ENCODE measurements around the gene CCDC38. TPM values are rescaled to one million over a fixed set of nuclear protein-coding genes. Genes with fewer than 3 reads are reported as not detected.
"Not testable (repeated sequence)": the region's sequence is repeated elsewhere in the genome, so short reads cannot be mapped to it uniquely, and the experiment has no call there.

CCDC38 gene
- 0.08 TPM for total RNA-seq
- long read RNA-seq, result 0 reads

DNA sequence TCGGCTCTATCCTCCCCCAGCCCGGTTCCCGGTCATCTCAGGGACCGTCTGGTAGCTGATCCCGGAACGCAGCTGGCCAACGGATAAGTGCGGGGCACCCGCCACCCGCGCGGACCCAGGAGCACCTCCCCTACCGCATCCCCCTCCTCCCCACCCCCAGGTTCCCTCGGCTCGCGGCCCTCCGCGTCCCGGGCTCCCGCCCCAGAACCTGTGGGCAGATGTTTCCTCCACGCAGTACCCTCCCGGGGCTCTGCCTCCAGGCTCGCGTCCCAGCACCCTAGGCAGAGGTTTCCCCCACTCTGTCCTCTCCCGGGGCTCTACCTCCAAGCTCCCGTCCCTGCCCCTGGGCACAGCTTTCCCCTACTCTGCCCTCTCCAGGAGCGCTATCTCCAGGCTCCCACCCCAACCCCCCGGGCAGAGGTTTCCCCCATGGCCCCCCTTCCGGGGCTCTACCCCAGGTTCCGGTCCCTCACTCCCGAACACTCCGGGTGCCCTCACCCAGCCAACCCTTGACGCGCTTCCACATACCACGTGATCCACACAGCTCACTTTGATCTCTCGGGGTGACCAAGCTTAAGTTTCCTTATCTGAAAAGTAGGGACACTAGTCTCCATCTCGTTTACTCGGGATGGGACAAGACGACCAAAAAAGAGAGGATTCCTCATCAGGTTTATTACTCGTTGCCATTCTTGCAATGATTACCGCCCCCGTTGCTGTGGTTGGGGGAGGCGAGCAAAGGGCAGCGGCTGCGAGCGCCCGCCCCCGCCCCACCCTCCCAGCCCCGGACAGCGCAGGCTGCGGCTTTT lies at the start of gene CCDC38:
TSS of gene CCDC38 (minus strand) at position 91 of the 806 bp plus-strand sequence. CDS start 6,105 bp downstream, outside the sequence.
- intact Hi-C loops (cut with DNase I), result no loop called here
- ATAC-seq (ENCODE audit: poor library complexity) (peak; percentile 99), DNase-seq (peak; percentile 85)

DNA sequence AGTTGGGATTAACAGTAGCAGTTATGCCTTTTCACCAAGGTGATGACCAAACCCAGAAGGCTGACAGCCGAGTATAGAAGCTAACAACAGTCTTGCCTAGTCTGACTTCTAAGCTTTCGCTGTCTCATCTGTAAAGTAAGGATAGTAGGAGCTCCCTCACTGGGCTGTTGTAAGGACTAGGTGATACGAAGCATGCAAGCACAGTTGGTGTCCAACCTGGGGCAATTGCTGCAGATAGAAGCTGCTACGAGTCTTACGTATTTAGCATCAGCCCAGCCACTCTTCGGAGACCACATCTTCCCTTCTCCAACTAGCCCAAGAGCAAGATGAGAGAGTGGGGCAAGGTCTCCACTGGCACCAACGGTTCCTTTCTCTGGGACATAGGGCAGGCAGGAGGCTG lies 47.7 kb upstream of the CCDC38 start:
- intact Hi-C loops (cut with DNase I), result loop anchor here (10.0 kb wide), 1 partner anchor 165 kb away; no protein-coding TSS in a partner anchor
- ATAC-seq (ENCODE audit: poor library complexity) (no peak), DNase-seq (no peak)

DNA sequence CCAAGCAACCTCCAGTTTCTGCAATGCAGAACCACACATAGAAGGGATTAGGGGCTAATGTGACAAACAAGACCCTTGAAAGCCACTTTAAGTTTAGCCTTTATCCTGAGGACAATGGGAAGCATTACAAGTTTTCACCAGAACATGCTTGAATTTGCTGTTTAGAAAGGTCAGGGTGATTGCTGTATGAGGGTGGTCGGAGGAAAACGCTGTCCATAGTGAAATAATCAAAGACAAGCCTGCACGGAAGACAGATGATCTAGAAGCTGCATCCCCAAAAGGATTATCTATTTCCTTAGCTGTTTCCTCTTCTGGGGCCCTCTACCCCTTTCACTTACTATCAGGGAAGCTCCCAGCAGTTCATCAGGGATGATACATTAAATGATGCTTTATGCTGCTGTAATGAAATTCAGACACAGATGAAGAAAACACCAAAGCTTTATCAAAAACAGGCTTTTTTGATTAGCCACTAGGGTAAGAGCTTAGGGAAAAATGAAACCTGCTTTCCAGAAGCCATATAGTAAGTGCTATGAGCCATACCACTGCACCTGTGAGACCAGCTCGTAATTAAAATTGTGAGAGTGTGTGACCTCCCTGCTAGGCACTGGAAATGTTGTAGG lies 47.2 kb upstream of the CCDC38 start:
- no peak for DNase-seq
- intact Hi-C loops (cut with DNase I), result loop anchor here (10.0 kb wide), 1 partner anchor 165 kb away; no protein-coding TSS in a partner anchor
- ATAC-seq (ENCODE audit: poor library complexity), result no peak

DNA sequence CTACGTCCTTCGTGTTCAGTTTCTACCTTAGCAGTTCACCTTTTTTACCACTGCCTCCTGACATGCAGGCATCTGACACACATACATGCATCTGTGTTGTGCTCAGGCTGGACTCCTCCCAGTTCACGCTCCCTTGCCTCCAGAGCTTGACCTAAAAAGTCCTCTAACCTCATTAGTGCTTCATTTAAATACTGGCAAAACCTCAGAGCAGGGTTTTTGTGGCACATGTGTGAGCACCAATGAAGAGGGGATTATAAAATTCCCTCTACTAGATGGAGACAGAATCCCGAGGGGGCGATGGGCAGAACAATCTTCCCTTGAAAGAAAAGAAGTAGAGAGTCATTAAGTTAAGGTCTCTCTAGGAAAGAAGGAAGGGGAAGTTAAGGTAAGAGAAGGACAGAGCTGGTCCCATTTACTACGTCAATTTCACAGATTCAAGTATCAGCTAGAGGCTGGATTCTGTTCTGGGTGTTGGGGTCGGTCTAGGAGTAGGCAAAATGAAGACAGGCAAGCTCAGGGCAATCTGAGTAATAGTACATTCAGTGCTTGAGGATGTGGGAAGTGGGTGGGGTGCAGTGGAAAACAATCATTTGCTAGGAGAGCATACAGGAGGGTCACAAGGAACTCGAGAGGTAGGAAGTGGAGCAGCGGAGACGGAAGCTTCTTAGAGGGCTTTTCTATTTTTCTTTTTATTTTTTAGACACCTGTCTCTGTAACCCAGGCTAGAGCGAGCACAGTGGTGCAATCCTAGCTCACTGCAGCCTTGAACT lies 46.3 kb upstream of the CCDC38 start:
- no peak for ATAC-seq (ENCODE audit: poor library complexity)
- no peak for DNase-seq
- intact Hi-C loops (cut with DNase I), result no loop called here

DNA sequence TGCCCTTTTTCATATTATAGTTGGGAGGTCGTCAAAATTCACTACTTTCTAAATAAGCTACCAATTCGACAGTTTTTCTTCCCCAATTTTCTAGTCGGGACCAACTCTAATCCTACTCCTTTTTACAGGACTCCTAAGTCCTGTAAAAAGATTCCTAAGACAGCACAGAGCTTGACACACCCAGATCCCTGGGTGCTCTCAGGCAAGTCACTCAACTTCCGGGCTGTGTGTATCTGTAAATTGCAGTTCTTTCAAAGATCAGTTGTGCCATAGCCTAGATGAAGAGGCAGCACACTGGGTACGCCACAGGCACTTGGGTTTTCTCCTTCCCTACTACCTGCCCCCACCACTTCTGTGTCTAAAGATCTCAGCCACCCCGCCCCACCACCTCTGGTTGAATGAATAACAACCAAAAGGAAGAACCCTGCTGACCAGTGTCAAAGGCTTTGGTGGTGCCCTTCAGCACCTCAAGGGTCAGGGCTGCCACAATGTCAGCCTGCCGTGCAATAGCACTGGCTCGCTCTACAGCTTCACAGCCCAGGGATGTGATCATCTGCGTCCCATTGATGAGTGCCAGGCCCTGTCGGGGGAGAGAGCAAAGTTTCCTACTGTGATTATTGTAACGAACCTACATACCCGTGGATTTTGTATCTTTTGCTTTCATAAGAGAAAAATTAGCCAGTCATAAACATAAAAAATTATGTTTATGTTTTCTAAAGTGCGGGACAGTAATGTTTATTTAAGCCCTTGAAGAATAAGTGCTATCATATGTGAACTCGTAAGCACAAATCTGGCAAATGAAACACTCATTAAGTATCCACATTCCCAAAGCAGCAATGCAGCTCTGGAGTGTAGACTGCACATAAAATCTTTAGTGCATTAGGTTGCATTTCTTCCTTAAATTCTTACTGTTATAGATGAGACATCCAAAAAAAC lies 44.5 kb upstream of the CCDC38 start:
- intact Hi-C loops (cut with DNase I), result no loop called here
- DNase-seq (no peak), ATAC-seq (ENCODE audit: poor library complexity) (no peak)

DNA sequence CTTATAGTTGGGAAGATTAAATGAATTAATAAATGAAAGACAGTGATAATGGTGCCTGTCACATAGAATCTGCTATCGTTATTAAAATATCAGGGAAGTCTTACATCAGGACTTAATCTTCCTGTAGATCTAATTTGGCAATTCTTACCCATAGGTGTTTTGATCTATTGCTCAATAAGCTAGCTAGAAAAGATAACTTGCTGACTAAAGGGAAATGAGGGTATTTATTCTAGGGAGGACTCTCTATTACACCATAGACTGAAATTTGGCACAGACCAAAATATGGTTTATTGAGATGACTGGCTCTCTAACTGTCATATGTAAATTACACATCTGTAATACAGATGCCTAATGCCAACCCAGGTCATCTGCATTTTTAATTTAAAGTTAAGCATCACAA lies 42.3 kb upstream of the CCDC38 start:
- ATAC-seq (ENCODE audit: poor library complexity) (no peak), DNase-seq (no peak)
- intact Hi-C loops (cut with DNase I), result no loop called here

DNA sequence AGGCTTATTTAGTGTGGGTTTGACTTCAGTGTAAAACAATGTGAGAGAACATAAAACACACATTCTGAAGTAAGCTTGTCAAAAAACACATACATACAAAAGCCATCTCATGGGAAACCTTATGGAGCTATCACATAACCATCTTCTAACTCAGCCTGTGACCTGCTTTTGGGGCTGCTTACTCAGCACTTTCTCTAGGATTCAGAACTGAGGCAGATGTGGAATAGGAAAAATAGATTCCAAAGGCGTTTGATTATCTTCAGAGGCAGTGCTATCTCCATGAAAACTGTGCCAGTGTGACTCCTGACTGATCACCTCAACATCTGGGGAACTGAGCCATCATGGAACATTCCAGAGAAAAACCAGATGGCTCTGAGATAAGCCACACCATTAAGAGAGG lies 40.2 kb upstream of the CCDC38 start:
- DNase-seq, result no peak
- no peak for ATAC-seq (ENCODE audit: poor library complexity)
- intact Hi-C loops (cut with DNase I), result no loop called here

DNA sequence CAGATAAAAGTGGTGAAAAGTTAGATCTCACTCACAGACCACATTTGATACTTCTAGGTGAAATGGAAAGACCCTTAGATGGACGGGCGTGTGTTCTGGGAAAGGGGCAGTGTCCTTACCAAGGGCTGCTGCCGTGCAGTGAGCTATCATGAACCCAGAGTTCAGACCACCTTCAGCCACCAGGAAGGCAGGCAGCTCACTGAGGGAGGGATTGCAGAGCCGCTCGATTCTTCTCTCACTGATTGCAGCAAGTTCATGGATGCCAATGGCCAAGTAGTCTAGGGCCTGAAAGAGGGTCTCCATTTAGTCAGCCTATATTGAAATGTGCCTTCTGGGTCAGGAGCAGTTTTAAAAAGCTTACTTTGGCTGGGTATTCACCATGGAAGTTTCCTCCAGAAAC lies 38.0 kb upstream of the CCDC38 start:
- intact Hi-C loops (cut with DNase I), result no loop called here
- DNase-seq (no peak), ATAC-seq (ENCODE audit: poor library complexity) (no peak)

DNA sequence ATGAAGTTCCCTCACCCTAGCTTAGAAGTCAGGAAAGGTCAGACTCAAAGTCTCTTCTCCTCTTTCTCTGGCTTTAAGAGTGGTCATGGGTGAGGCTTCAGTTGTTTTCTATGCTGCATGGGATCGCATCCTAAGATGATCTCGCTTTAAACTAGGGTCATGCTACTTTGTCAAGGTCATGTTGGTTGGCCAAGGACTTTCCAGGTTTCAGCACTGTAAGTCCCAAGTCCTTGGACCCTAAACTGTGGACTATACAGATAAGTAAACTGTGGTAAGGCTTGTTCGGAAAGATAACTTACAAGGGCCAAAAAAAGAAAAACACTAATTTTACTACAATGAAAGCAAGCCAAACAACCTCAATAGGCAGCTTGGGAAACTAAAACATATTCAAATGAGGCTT lies 36.4 kb upstream of the CCDC38 start:
- intact Hi-C loops (cut with DNase I), result no loop called here
- no peak for ATAC-seq (ENCODE audit: poor library complexity)
- no peak for DNase-seq

DNA sequence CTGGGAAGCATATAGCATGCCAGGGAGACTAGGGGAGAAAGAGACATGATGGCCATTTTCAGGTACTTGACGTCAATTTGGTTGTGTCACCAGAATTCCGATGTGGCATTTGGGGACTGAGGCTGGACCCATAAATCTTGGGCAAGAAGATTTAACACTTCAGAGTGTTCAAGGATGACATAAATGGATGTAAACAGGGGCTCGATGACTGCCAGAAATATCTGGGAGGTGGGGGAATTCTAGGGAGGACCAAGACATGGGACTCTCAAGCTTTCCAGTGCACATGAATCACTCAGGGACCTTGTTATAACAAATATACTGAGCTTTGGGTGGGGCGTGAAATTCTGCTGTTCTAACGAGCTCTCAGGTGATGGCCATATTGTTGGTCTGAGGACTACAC lies 35.9 kb upstream of the CCDC38 start:
- no peak for ATAC-seq (ENCODE audit: poor library complexity)
- DNase-seq, result no peak
- intact Hi-C loops (cut with DNase I), result no loop called here

DNA sequence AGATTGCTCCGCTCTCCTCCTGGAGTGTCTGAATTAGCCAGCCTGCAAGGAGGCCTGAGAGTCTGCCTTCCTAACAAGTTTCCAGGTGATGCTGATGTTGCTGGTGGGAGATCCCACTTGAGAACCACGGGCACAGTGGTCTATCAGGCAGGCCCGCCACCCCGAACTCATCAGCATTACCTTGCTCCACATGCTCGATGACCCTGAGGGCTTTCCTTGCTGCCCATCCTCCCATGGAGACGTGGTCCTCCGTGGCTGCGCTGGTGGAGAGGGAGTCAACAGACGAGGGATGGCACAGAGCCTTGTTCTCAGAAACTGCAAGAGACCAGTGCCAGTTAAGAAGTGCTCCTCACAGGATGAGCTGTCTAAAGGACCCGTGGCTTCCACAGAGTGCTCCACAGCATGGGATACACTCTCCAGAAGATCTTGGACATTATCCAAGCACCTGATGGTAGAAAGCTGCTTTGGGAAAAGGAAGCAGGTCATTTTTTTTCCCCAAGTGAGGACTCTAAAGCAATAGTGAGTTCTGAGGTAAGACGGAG lies 35.4 kb upstream of the CCDC38 start:
- DNase-seq (no peak), ATAC-seq (ENCODE audit: poor library complexity) (no peak)
- intact Hi-C loops (cut with DNase I), result no loop called here

DNA sequence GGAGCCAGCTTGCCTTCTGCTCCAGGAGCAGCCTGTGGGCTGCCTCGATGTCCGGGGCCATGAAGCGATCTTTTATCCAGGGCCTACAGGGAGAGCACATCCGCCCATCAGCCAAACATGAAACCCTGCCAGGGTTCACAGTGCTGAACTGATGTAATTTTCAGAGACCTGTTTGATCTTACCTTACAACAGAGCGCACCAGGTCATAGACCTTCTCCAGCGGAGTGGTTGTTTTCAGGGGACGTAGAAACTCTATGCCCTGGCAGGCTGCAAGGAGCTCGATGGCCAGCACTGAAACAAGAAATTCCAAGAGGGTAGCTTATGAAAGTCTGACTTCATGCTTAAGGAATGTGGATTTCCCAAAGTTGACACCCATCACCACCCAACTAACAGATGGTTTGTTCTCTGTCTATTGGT lies 34.0 kb upstream of the CCDC38 start:
- DNase-seq (no peak), ATAC-seq (ENCODE audit: poor library complexity) (no peak)
- intact Hi-C loops (cut with DNase I), result no loop called here

DNA sequence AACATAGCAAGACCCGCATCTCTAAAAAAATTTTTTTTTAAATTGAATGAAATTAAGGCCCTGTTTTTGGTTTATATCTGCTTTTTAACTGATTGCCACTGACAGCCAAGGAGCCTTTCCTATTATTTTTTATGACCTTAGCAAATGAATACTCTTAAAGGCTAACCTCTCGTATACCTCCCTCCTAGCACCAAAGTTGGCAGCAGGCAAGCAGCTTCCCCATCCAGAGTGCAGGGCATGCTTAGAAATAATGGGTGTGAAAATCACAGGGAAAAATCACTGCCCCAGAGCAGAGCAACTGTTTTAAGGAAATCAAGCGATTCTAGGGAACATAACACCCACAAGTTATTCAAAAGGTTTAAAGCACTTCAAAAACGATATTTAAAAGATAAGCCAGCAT lies 33.1 kb upstream of the CCDC38 start:
- DNase-seq (no peak), ATAC-seq (ENCODE audit: poor library complexity) (no peak)
- intact Hi-C loops (cut with DNase I), result no loop called here

DNA sequence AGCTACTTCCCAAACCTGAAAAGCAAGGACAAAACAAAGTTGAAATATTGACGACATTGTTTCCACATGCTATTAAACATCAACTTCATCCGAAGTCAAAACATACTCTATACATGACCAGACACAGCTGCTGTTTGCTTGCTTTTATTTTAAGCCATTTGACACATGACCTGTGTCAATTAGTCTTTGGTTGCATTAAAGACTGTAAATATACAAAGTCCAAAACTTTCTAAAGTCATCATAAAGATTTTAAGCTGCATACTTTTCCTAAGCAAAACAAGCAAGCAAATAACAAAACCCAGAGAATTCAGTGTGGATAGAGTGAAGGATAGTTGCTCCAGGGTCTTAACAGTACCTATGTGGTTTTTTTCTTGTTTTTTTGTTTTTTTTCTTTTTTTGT lies 31.9 kb upstream of the CCDC38 start:
- ATAC-seq (ENCODE audit: poor library complexity) (no peak), DNase-seq (no peak)
- intact Hi-C loops (cut with DNase I), result no loop called here

DNA sequence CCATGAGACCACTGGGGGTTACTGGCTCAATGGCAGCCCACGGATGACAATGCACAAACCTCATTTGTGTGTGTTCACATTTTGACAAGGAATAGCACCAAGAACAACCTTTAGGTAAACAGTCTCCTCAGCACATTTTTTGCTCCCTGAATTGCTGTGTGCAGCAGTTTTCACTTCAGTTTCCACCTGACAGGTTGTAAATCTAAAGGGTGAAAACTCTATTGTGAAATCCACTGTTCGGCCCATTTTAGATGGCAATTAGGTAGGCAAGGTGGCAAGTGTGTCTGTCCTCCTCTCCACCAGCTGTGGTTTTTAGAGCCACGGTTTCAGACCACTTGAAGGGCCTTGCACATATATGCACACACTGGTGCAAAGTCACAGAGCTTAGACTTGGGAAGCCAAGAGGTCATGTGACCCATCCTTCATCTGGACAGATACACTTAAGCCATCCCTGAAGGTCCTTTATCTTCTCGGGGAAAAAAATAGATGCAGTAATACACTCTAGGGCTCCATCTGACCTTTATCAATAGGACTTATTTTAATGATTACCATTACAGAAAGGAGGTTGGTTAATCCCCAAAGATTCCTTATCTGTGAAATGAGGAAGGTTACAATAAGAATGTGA lies 30.5 kb upstream of the CCDC38 start:
- ATAC-seq (ENCODE audit: poor library complexity) (no peak), DNase-seq (no peak)
- intact Hi-C loops (cut with DNase I), result no loop called here

DNA sequence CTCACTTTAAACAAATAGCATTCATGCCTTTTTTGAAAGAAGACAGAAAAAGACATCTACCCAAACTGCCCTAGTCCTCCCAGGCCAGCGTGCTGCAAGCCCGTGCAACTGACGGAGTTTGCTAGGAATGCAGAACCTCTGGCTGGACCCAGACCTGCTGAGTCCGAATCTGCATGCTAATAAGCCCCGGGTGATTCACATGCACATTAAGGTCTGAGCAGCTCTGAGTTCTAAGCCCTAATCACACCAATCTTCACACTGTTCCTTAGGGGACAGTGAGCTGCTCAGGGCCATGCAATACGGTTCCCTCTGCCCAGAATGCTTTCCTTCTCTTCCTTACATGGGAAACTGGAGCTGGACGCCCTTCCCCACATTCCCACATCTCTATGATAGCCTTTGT lies 28.5 kb upstream of the CCDC38 start:
- intact Hi-C loops (cut with DNase I), result no loop called here
- DNase-seq (no peak), ATAC-seq (ENCODE audit: poor library complexity) (no peak)

DNA sequence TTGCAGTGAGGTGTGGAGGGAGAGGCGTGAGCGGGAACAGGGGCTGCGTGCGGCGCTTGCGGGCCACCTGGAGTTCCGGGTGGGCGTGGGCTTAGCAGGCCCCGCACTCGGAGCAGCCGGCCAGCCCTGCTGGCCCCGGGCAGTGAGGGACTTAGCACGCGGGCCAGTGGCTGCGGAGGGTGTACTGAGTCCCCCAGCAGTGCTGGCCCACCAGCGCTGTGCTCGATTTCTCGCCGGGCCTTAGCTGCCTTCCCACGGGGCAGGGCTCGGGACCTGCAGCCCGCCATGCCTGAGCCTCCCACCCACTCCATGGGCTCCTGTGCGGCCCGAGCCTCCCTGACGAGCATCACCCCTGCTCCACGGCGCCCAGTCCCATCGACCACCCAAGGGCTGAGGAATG lies 26.7 kb upstream of the CCDC38 start:
- DNase-seq; ATAC-seq (ENCODE audit: poor library complexity); intact Hi-C loops (cut with DNase I): not testable (repeated sequence)

DNA sequence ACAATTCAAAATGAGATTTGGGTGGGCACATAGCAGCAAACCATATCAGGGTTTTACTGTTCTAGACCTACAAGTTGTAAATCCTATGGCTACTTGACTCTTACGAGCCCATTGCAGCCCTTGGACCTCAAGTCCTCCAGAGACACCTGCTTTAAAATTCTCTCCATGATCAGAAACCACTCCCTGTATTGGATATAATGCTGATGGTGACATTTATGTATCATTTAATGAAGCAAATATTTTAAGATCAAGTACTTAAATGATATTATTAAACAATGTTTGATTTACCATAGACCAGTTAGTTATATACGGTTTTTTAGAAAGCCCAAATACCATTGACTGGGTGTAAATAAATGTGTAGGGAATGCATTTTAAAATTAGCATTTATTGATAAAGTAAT lies 24.9 kb upstream of the CCDC38 start:
- ATAC-seq (ENCODE audit: poor library complexity), result no peak
- intact Hi-C loops (cut with DNase I), result no loop called here
- DNase-seq, result no peak
